Colonic mucosa (tissue), 4 donors: ENCODE data around the gene MCM8. TPM values are rescaled to one million over a fixed set of nuclear protein-coding genes. Genes with fewer than 3 reads are reported as not detected.

Experiments
- DNase-seq: peaks from one replicate; pipeline ENCODE4 v3.0.0-alpha.2; 2020
- H3K27ac ChIP-seq: fragments of 200-600 bp; one replicate; pipeline ENCODE4 v1.8.0; 2021
- H3K27me3 ChIP-seq: fragments of 200-600 bp; one replicate; pipeline ENCODE4 v1.8.0; 2021
- H3K36me3 ChIP-seq: fragments of 200-600 bp; one replicate; pipeline ENCODE4 v1.8.0; 2021
- H3K4me1 ChIP-seq: fragments of 200-600 bp; one replicate; pipeline ENCODE4 v1.8.0; 2021; ENCODE audit warnings: mild to moderate bottlenecking
- H3K4me3 ChIP-seq: fragments of 200-600 bp; one replicate; pipeline ENCODE4 v1.8.0; 2021
- H3K9ac ChIP-seq, 2 donors: one replicate each; pipeline ENCODE4 v1.7.0; 2013; ENCODE audit warnings: control low read depth in 2 of 2, low read depth in 2 of 2, low read length in 2 of 2
- H3K9me3 ChIP-seq: fragments of 200-600 bp; one replicate; pipeline ENCODE4 v1.8.0; 2021
- intact Hi-C: fragments of 100-400 bp; cut with DNase I; formaldehyde crosslinking; loops from one replicate; pipeline ENCODE4 v1.14.1; 2022
- total RNA-seq, 2 donors: library from RNA; stranded (reverse); fragmentation: NEBNext Ultra II Directional in 1 of 2; extraction: Animal tissue kit (Norgen Biotek cat#: 25700) in 1 of 2; gene quantifications; one replicate each; pipeline ENCODE4 v1.2.1, GENCODE V29; 2021
- TF ChIP-seq, protein P1 (sequence below): fragments of 200-600 bp; IDR thresholded peaks from one replicate; pipeline ENCODE4 v1.8.0; 2022; ENCODE audit warnings: antibody characterized with exemption, mild to moderate bottlenecking
- donor health status: healthy.
- donor health status: DM: no; HTN: no; CAD: no.
- donor health status: DM: no; HTN: no; CAD: no.

The MCM8 gene
- total RNA-seq, 2 donors from 2014 or later: 5.7 to 18.2 TPM

GRCh38 chr20:6040540-6040939 lies 90.1 kb downstream of the MCM8 start:
- H3K4me1 ChIP-seq: no peaks in the 10 kb centered on the region
- H3K9me3 ChIP-seq: no peaks in the 10 kb centered on the region
- intact Hi-C loops: no loop called here
- H3K27me3 ChIP-seq: no peaks in the 10 kb centered on the region
- DNase-seq: no peak
- no peak overlapping the region for H3K9ac ChIP-seq
- H3K4me3 ChIP-seq: no peak overlapping the region
- no peak overlapping the region for H3K27ac ChIP-seq
- TF ChIP-seq, protein P1, sequence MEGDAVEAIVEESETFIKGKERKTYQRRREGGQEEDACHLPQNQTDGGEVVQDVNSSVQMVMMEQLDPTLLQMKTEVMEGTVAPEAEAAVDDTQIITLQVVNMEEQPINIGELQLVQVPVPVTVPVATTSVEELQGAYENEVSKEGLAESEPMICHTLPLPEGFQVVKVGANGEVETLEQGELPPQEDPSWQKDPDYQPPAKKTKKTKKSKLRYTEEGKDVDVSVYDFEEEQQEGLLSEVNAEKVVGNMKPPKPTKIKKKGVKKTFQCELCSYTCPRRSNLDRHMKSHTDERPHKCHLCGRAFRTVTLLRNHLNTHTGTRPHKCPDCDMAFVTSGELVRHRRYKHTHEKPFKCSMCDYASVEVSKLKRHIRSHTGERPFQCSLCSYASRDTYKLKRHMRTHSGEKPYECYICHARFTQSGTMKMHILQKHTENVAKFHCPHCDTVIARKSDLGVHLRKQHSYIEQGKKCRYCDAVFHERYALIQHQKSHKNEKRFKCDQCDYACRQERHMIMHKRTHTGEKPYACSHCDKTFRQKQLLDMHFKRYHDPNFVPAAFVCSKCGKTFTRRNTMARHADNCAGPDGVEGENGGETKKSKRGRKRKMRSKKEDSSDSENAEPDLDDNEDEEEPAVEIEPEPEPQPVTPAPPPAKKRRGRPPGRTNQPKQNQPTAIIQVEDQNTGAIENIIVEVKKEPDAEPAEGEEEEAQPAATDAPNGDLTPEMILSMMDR: no peak
- peaks cover 13% of the 10 kb centered on the region for H3K36me3 ChIP-seq

GRCh38 chr20:6040958-6041807 lies 90.7 kb downstream of the MCM8 start:
- TF ChIP-seq, protein P1: no peak
- DNase-seq: no peak
- H3K9ac ChIP-seq: no peak overlapping the region
- H3K9me3 ChIP-seq: no peaks in the 10 kb centered on the region
- H3K4me1 ChIP-seq: no peaks in the 10 kb centered on the region
- H3K27me3 ChIP-seq: no peaks in the 10 kb centered on the region
- H3K4me3 ChIP-seq: no peak overlapping the region
- H3K27ac ChIP-seq: no peak overlapping the region
- intact Hi-C loops: no loop called here
- H3K36me3 ChIP-seq: peaks cover 13% of the 10 kb centered on the region

DNA sequence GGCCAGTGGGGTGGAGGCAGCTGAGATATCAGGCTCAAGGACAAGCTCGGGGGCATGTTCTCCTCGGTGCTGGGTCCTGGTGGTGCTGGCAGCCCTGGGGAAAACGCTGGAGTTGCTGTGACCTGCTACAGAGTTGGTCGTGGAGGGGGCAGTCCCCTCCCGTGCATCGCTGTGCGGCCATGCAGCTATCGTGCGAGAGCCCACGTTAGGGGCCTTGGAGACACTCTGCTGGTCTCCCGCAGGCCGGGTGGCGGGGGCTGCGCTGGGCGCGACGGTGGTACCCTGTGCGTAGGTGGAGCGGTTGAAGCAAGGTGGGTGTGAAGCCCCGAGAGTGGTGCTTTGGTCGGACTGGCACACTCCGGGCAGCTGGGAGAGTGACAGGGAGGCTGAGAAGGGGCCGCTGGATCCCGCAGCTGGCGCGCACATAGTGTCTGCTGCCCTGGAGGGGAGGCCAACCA lies 91.4 kb downstream of the MCM8 start:
- intact Hi-C loops: no loop called here
- no peak for DNase-seq
- Histone ChIP-seq H3K27ac (no peak overlapping the region), H3K4me3 (no peak overlapping the region), H3K36me3 (peaks cover 11% of the 10 kb centered on the region), H3K9me3 (no peaks in the 10 kb centered on the region), H3K9ac (no peak overlapping the region), H3K4me1 (no peaks in the 10 kb centered on the region), H3K27me3 (no peaks in the 10 kb centered on the region)
- TF ChIP-seq, protein P1: no peak

DNA sequence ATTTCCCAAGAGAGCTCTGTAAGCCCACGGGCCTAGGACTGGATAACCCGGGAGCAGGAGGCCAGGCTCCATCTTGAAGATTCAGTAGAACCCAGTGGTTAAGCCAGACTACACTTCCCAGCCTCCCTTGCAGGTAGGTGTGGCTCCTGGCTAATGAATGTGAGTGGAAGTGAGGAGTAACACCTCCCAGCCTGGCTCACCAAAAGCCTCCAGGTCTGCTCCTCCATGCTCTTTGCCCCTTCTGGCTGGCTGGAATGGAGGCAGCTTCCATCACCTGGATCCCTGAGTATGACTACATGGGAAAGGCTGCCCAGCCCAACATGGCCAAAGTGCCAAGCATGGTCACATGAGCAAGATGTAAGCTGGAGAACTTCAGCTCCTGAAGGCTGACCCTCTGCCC lies 93.7 kb downstream of the MCM8 start:
- Histone ChIP-seq H3K27ac (no peak overlapping the region), H3K9me3 (no peaks in the 10 kb centered on the region), H3K4me3 (no peak overlapping the region), H3K27me3 (no peaks in the 10 kb centered on the region), H3K4me1 (no peaks in the 10 kb centered on the region), H3K36me3 (peaks cover 7% of the 10 kb centered on the region), H3K9ac (no peak overlapping the region)
- TF ChIP-seq, protein P1: no peak
- intact Hi-C loops: no loop called here
- no peak for DNase-seq

DNA sequence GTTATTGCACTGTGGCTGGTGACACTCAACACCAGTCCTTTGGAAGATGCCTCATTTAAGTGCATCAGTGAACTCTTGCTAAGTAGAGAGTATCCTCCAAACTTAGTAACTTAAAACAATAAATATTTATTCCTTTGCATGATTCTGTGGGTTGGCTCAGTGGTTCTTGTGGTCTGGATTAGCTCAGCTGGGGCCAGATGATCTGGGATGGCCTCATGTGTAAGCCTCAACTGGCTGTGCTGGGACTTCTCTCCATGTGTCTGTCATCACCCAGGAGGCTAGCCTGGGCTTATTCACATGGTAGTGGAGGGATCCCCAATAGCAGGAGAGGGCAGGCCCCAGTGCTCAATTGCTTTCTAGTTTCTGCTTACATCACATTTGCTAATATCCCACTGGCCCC lies 95.1 kb downstream of the MCM8 start:
- Histone ChIP-seq H3K4me3 (no peak overlapping the region), H3K27ac (no peak overlapping the region), H3K4me1 (no peaks in the 10 kb centered on the region), H3K27me3 (no peaks in the 10 kb centered on the region), H3K9me3 (no peaks in the 10 kb centered on the region), H3K9ac (no peak overlapping the region), H3K36me3 (peaks cover 7% of the 10 kb centered on the region)
- intact Hi-C loops: no loop called here
- TF ChIP-seq, protein P1: no peak
- no peak for DNase-seq
